Chondrocyte (in vitro differentiated cells): ENCODE data around the gene ST3GAL4. TPM values are rescaled to one million over a fixed set of nuclear protein-coding genes. Genes with fewer than 3 reads are reported as not detected.

Experiments used
- DNase-seq: peaks from one replicate; pipeline ENCODE4 v3.0.0; 2021; ENCODE audit warnings: mixed read lengths, low spot score
- H3K27ac Mint-ChIP-seq: one replicate; pipeline ENCODE4 v1.8.0; 2021; ENCODE audit warnings: mild to moderate bottlenecking, moderate library complexity, mixed read lengths; ENCODE audit not compliant: unreplicated experiment
- H3K27me3 Mint-ChIP-seq: 2 replicates; pipeline ENCODE4 v1.8.0; 2021; ENCODE audit warnings: low read depth, mixed read lengths
- H3K36me3 Mint-ChIP-seq: 2 replicates; pipeline ENCODE4 v1.8.0; 2021; ENCODE audit warnings: low read depth, mixed read lengths
- H3K4me1 Mint-ChIP-seq: 2 replicates; pipeline ENCODE4 v1.8.0; 2021; ENCODE audit warnings: low read depth, mild to moderate bottlenecking, mixed read lengths
- H3K4me3 Mint-ChIP-seq: one replicate; pipeline ENCODE4 v1.8.0; 2021; ENCODE audit warnings: mild to moderate bottlenecking, moderate library complexity, mixed read lengths; ENCODE audit not compliant: unreplicated experiment
- H3K9me3 Mint-ChIP-seq: 2 replicates; pipeline ENCODE4 v1.8.0; 2021; ENCODE audit warnings: low read depth, mixed read lengths
- total RNA-seq: library from RNA; stranded (reverse); gene quantifications from 3 replicates; pipeline ENCODE4 v1.2.1, GENCODE V29; 2021
- TF ChIP-seq, protein P1 (sequence below): fragments of 200-600 bp; sonication (generic); IDR thresholded peaks from 2 replicates; pipeline ENCODE4 v1.5.0; 2021; ENCODE audit warnings: antibody characterized with exemption, mild to moderate bottlenecking, moderate library complexity

Gene ST3GAL4
- total RNA-seq, 1 donor from 2014 or later: 30.7 TPM

DNA sequence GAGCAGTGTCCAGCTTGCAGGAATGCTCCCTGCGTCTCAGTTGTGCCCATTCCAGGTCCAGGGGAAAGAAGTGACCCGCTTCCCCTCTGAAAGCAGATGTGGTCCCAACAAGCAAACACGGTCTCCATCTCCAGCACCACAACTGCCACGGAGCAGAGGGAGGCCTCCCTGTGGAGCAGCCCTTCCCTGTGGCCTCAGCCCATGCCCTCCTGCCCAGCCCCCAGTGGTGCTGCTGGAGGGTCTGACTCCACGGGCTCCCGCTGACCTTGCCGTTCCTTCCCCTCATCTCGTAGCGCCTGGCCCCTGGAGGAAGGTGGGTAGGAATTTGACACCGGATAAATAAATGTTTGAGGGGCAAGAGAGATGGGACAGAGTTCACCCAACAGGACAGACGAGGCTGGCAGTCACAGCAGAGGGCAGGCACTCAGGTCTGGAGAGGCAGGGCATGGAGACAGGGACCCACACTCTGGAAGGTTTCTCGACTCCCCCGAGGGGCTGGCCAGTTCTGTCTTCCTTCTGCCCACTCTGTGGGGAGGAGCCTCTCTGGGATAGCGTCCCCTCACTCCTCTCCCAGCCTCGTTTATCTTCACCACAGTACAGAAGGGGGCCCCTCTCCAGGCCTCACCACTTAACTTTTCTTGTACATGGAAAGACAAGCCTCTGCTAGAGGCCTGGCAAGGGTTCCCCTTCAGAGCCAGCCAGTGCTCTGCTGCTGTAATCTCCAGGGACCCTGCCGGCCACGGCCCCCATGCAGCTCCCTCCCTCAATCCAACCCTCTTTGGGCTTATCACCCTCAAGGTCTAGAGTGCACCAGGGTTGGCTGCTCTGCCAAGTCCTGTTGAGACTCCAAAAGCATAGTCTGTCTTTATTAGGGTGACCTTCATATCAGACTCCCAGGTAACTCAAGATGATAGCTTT, 7.5 kb upstream of the ST3GAL4 start:
- peak overlapping the region; percentile 57 for H3K27ac Mint-ChIP-seq
- H3K9me3 Mint-ChIP-seq: no peaks in the 10 kb centered on the region
- H3K27me3 Mint-ChIP-seq: no peaks in the 10 kb centered on the region
- no peak overlapping the region for H3K4me3 Mint-ChIP-seq
- peak; percentile 79 for DNase-seq
- TF ChIP-seq, protein P1, sequence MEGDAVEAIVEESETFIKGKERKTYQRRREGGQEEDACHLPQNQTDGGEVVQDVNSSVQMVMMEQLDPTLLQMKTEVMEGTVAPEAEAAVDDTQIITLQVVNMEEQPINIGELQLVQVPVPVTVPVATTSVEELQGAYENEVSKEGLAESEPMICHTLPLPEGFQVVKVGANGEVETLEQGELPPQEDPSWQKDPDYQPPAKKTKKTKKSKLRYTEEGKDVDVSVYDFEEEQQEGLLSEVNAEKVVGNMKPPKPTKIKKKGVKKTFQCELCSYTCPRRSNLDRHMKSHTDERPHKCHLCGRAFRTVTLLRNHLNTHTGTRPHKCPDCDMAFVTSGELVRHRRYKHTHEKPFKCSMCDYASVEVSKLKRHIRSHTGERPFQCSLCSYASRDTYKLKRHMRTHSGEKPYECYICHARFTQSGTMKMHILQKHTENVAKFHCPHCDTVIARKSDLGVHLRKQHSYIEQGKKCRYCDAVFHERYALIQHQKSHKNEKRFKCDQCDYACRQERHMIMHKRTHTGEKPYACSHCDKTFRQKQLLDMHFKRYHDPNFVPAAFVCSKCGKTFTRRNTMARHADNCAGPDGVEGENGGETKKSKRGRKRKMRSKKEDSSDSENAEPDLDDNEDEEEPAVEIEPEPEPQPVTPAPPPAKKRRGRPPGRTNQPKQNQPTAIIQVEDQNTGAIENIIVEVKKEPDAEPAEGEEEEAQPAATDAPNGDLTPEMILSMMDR: no peak
- peaks cover 61% of the 10 kb centered on the region for H3K4me1 Mint-ChIP-seq
- H3K36me3 Mint-ChIP-seq: peaks cover 2% of the 10 kb centered on the region

DNA sequence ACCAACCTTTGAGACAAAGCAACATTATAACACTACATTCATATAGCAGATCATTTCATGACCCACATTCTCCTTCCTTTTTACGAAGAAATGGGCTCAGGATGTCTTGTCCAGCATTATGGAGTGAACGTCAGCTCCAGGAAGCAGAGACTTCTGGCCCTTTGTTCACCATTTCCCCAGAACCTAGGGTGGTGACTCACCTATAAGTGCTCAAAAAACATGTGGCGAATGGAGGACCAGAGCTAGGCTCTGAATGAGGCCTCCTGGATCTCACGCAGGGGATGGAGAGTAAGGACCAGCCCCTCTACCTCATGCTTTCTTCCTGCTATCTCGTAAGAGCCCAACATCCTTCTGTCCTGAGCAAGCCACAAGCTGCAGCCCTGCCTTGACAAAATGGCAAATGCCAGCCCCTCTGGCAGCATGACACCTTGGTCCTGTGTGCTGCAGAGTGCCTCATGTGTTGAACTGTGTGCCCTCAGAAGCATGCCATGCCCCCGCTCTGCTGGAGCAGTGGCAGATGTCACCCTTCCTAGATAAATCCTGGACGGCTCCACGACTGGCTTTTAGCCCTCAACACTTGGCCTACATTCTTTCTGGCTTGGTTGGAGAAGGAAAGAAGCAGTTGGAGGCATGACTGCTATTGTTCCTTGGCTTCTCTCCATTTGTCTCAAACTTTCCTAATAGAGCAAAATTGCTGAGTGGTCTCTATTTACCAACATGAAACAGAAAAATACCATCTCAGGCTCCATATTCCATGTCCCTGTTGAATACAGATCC, 6.5 kb upstream of the ST3GAL4 start:
- peak; percentile 39 for DNase-seq
- TF ChIP-seq, protein P1: no peak
- H3K9me3 Mint-ChIP-seq: no peaks in the 10 kb centered on the region
- no peak overlapping the region for H3K4me3 Mint-ChIP-seq
- H3K36me3 Mint-ChIP-seq: no peaks in the 10 kb centered on the region
- H3K27ac Mint-ChIP-seq: peak overlapping the region; percentile 57
- no peaks in the 10 kb centered on the region for H3K27me3 Mint-ChIP-seq
- H3K4me1 Mint-ChIP-seq: peaks cover 67% of the 10 kb centered on the region

DNA sequence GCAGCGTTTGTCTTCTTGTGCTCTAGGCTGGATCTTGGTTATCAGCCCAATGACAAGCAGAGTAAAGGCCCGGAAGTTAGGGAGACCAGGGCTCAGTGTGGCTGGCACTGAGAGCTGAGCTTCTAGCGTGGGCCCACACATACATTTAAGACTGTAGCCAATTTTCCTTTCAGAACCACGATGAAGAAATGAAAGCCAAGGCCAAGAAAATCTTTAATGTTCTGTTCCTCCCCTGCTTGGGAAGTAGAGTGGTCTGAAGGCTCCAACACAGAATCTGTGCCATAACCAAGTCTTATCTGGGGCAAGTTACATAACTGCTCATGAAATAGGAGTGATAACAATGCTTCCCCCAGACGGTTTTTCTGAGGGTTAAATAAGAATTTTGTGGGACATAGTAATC, 4.7 kb upstream of the ST3GAL4 start:
- Mint-ChIP-seq H3K9me3 (no peaks in the 10 kb centered on the region), H3K4me3 (no peak overlapping the region), H3K27me3 (no peaks in the 10 kb centered on the region), H3K36me3 (no peaks in the 10 kb centered on the region), H3K27ac (no peak overlapping the region), H3K4me1 (peaks cover 69% of the 10 kb centered on the region)
- TF ChIP-seq, protein P1: no peak
- no peak for DNase-seq

DNA sequence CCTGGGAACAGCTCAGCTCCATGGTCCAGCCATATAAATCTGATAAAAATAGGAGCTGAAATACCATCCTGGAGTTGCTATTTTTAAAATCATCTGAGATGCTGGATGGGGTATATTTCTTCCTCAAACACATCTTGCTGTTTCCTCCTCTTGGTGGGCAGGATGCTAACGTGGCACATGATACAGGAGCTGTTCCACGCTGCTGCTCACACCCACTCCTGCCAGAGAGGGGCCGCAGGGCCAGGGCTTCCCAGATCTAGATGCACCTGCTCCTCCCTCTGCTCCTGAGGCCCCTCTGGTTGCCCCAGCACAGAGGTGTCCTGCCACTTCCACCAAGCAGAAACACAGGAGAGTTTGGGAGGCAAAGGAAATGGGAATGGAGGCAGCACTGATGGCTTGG, 3.3 kb upstream of the ST3GAL4 start:
- peak; percentile 63 for DNase-seq
- no peaks in the 10 kb centered on the region for H3K27me3 Mint-ChIP-seq
- TF ChIP-seq, protein P1: no peak
- H3K4me1 Mint-ChIP-seq: peaks cover 72% of the 10 kb centered on the region
- H3K4me3 Mint-ChIP-seq: no peak overlapping the region
- H3K27ac Mint-ChIP-seq: no peak overlapping the region
- H3K36me3 Mint-ChIP-seq: no peaks in the 10 kb centered on the region
- H3K9me3 Mint-ChIP-seq: no peaks in the 10 kb centered on the region
